GM18526 (cell line): ENCODE measurements around the gene NAB1.

Source experiments
- POLR2A ChIP-seq: IDR thresholded peaks from 3 replicates; pipeline ENCODE4 v1.6.1; 2011; ENCODE audit not compliant: insufficient read length; ENCODE audit errors: extremely low read depth

The NAB1 gene

GRCh38 chr2:190659553-190659952, 10.7 kb downstream of the NAB1 start:
- no peak for TF ChIP-seq POLR2A

- no peak for TF ChIP-seq POLR2A
Measured at GRCh38 chr2:190662754-190663153, 13.9 kb downstream of the NAB1 start.

GRCh38 chr2:190663348-190663747, 14.5 kb downstream of the NAB1 start:
- no peak for TF ChIP-seq POLR2A

- no peak for TF ChIP-seq POLR2A
Measured at GRCh38 chr2:190663839-190664238, 15.0 kb downstream of the NAB1 start.

GRCh38 chr2:190664240-190664639, 15.4 kb downstream of the NAB1 start:
- TF ChIP-seq POLR2A, result no peak

GRCh38 chr2:190666895-190667294, 18.0 kb downstream of the NAB1 start:
- no peak for TF ChIP-seq POLR2A

- TF ChIP-seq POLR2A, result no peak
Measured at GRCh38 chr2:190668892-190669291, 20.0 kb downstream of the NAB1 start.

GRCh38 chr2:190670182-190670946, 21.5 kb downstream of the NAB1 start:
- TF ChIP-seq POLR2A, result no peak

GRCh38 chr2:190674966-190675650, 26.2 kb downstream of the NAB1 start:
- no peak for TF ChIP-seq POLR2A

GRCh38 chr2:190677255-190677654, 28.4 kb downstream of the NAB1 start:
- no peak for TF ChIP-seq POLR2A

GRCh38 chr2:190678444-190679162, 29.7 kb downstream of the NAB1 start:
- peak; percentile 6 for TF ChIP-seq POLR2A

- TF ChIP-seq POLR2A, result no peak
Measured at GRCh38 chr2:190679391-190679790, 30.5 kb downstream of the NAB1 start.

- TF ChIP-seq POLR2A, result peak; percentile 54
Measured at GRCh38 chr2:190679813-190680591, 31.1 kb downstream of the NAB1 start.

GRCh38 chr2:190682168-190682567, 33.3 kb downstream of the NAB1 start:
- TF ChIP-seq POLR2A, result no peak

- TF ChIP-seq POLR2A, result no peak
Measured at GRCh38 chr2:190683802-190684201, 34.9 kb downstream of the NAB1 start.
